GM21528 (cell line): ENCODE measurements around the gene GJA5.

Experiments used
- ATAC-seq: cut with Tn5 transposase; IDR thresholded peaks from one replicate; pipeline ENCODE4 v1.9.1; 2021; ENCODE audit warnings: mild to moderate bottlenecking, moderate library complexity; ENCODE audit not compliant: unreplicated experiment, low FRiP score

GJA5 gene

DNA sequence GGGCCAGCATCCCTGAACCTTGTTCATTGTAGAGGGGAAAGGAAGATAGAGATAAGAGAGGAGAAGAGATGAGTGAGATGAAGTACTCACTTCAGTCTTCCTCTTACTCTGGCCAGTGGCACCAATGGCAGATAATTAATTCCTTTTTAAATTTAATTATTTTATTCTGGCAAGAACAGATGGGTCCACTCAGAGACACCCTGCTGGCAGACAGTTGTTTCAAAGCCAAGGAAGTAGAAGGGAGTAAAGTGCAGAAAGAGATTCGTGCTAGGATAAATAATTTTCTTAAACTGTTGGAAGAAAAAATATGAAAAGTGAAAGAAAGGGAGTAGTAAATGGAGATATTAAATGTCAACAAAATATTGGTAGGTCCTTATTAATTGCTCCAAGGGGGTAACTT lies 7.7 kb upstream of the GJA5 start:
- ATAC-seq: no peak

DNA sequence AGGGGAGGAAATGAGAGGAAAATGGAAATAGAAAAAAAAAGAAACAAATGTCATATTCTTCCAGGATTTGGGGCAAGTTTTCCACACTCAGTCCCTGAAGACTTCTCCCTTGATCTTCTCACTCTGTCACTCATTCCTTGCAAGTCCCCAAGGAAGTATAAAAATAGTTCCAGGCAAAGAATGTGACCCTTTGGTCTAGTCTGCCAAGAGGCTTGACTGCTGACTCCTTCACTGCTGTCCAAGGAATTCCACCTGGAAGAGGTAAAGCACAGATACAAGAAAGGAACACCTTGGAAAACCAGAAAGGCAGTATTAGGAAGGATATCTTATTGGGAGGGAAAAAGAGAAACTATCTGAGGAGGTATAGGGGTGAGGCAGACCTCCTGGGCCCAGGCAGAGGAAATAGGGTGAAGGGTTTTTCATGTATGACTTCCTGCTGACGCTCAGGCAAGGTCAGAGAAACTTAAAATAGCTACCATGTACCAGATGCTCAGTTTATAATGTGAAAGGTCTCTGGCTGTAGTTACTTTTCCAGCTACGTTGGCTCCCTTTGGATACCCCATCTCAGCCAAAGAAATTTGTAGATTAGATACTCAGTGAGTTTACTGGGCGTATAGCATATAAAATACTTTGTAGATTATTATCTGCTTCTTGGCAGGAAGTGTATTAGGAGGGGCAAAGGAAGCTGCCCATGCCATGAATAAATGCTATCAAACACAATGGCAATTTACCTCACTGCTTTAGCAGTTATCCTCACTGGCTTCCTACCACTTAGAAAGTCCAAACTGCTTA lies 2.0 kb upstream of the GJA5 start:
- no peak for ATAC-seq

DNA sequence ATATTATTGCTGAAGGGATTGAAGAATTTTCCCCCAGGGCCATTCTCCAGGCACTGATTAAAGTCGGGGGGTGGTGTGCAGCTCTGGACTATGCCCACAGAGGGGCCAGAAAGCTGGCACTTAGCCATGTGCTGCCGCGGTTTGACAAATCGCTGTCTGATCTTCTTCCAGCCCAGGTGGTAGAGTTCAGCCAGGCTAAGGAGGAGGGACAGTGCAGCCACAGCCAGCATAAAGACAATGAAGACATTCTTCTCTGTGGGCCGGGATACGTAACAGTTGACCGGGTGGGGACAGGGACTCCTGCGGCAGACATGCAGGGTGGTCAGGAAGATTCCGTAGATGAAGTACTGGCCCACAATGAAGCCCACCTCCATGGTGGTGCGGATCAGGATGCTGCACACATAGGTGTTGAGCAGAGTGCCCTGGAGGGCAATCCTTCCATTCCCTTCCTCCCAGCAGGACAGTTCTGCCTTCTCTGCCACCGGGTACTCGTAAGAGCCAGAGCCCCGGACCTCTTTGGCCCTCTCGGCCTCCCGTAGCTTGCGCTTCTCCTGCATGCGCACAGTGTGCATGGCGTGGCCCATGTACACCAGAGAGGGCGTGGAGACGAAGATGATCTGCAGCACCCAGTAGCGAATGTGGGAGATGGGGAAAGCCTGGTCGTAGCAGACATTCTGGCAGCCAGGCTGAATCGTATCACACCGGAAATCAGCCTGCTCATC lies 1.9 kb downstream of the GJA5 start:
- ATAC-seq: no peak

DNA sequence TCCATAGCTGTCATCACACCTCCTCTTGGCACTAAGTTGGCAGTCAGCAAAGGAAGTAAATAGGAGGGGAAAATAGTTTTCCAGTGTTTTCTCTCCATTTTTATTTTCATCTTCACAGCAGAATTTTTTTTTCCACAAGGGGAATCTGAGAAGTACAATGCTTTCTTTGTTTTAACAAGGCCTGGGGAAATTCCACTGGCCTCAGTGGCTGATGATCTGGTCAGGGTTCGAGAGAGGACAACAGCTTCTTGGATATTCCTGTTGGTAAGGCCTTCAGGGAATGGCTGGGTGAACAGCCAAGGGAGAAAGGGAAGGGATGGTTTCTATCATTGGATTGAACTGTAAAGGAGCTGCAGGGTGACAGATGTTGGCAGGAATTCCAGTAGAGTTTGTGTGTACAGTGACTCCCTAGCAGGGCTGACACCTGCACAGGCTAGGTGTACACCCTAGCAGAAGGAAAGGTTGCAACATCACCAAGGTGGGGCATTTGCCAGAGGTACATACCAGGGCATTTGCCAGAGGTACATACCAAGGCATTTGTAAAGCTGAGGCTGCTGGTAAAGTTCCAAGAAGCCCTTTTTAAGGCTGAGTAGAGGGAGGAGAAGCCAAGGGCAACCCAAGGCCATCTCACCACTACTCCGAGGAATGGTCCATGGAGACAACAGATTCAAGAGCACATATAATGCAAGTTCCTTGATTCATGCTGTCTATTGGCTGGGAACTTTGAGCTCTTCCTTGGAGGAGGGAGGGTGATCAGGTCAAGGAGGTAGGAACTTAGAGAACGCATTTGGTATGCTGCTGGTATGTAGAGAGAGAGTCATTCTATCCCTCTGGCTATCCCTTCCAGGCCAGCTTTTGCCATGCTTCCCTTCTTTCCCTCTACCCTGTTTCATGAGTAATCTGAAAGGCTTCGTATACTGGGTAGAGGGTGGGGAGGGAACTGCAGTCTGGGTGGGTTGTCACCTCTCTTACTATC lies 3.1 kb downstream of the GJA5 start:
- ATAC-seq: no peak

DNA sequence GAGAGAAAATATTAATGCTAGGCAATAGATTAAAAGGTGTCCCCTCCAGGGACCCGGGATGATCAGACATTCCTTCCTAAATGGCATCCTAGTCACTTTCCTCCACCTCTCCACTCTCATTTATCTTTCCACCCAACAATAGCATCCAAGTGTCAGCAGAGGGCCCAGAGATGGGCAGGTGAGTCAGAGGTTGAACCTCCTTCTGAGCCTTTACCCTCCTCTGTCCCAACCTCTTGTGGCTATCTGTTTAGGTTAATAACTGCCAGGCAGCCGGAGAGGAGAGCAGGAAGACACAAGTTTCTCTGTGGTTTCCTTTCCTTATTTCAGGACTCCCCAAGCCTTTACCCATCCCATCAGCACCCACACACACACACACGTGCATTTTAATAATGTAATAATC lies 4.1 kb downstream of the GJA5 start:
- ATAC-seq: no peak

DNA sequence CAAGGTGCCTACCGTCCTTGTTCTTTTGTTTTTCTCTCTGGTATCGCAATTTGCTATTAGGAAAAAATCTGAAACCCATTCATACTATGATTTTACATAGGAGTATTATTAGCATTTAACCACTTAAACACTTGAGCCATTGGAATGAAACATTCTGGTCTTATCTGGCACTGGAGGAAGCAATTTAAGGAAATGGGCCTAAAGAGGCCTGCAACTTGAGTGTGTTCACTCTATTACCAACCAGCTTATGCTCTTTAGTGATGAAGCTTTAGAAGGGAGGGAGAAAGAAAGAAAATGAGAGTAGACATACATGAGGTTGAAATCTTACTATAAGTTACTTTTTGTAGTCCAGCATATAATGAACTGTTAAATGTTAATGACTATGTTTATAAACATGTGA lies 5.7 kb downstream of the GJA5 start:
- ATAC-seq: no peak

DNA sequence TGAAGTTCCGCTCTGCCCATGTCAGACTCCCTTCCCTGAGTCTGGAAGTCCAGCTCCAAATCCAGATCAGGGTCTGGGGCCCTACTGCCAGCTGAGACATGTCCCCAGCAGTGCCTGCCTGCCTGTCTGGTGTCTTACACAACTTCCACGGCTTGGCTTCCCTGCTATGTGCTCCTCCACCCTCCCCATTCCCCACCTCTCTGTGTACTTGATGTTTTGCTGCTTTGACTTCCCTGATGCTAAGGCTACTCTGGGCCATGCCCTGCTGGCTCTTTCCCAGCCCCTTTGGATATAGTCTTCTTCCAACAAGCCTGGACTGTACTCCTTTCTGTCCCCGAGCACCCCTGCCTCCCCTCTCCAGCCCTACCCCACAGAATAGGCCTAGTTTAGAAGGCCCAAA lies 7.3 kb downstream of the GJA5 start:
- ATAC-seq: no peak

DNA sequence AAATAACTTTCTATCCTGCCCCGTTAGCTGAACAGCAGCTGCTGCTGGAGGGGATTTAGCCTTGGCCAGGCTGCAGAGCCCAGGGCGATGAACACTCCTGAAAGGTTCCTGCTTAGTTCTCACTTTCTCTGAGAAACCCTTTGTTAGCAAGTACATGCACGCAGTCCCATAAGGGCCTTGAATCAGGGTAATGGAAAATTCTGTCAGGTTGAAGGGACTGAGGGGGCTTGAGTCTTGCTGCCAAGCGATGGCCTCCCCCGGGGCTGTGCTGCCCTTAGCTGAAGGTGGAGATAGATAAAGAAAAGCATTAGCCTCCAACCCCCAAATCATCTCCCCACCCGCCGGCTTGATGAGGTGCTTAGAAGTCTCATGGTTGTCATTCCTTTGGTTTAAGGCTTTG lies 7.9 kb downstream of the GJA5 start:
- ATAC-seq: no peak

DNA sequence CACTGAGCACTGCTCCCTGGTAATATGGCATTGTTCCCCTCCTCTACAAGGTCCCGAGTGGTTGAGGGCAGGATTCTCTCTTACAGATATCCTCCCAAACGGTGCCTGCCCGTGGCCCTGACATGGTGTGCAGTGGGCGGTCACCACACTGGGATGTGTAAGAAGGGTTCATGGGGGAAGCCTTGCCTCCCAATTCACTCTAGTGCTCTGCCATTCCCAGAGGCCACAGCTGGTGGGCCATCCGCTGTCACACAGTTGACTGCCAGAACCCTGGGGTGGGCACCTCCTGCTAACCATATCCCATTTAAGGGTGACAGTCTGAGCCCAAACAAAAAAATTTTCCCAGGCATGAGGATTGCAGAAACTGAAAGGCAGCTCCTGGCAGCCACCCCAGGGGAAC lies 9.1 kb downstream of the GJA5 start:
- ATAC-seq: no peak

DNA sequence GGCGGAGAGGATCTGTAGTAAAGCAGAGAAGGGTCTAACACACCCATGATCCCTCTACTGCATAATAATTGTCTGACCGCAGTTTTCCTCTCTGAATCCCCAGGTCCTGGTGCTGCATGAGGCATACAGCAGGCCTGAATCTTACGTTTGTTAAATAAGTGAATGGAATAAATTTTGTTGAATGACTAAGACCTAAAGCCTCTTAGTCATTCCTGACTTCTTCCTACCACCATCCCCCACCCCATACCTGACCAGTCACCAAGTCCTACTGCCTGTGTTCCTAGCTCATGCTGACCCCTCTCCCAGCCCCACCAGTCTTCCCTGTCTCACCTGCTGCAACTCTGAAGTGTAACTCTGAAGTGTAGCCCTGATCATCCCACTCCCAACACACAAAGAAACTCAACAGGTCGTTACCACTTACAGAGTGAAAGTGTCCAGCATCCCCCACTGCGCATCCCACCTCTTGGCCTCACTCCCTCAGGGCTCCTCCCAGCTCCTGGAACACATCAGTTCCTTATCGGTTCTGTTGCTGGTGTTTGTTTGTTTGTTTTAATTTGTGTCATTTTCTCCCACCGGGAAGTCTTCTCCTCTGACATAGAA lies 9.7 kb downstream of the GJA5 start:
- ATAC-seq: no peak

DNA sequence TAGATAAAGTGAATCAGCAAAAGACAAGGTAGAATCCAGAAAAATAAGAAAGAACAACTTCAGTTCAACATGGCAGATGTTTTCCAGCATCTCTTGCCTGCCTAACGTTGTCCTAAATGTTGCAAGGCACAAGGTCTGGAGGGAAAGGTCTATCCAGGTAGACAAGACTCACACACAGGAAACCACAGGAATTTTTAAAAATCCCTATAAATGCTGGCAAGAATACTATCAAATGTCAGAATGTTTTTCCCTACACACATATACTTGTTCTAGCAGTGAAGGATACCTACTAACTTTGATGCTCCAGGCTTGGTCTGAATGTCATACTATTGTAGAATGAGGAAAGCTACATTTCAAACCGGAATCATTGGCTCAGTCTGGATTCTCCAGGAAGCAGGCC lies 10.6 kb downstream of the GJA5 start:
- ATAC-seq: no peak

DNA sequence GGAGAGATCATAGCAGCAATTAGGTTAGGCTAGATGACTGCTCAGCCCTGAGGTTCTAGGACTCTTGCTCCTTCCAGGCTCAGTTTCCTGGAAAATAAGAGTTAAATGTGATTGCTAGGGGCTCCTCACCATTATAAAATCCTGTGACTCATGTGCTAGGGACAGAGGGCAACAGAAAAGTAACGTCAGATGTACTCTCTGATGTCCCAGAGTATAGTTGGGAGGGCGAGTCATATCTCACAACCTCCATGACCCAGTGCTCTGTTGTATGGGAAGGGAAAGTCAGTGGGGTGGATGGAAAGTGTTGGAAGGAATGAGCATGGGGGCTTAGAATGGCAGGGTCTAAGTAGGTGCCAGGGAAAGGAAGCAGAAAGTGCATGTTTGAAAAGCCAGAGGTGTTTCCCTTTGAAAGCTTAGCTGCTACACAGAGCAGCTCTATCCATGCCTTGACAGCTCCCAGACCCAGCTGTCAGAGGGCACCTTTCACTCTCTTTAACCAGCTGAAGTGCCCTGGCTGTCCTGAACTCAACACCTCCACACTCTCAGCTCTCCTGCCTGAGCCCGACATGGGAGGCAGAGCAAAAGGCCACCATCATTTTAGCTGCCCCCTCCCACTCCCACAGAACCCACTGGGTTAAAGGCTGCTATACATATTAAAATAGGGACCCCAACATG lies 11.6 kb downstream of the GJA5 start:
- no peak for ATAC-seq

DNA sequence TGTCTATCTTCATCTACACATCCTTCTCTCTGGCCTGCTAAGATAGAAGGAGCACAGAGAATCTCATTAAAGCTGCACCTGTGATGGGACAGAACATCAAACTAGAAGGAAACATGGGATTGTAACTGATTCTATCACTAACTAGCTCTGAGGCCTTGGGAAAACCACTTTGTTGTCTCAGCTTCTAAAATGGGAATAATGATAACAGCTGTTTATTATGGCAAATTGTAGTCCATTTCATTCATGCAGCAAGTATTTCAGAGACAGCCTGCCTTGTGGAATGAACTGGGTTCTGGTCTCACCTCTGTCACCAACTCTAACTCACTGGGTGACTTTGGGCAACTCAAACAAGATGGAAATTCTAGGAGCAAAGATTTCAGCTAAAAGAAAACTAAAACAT lies 12.4 kb downstream of the GJA5 start:
- ATAC-seq: no peak

DNA sequence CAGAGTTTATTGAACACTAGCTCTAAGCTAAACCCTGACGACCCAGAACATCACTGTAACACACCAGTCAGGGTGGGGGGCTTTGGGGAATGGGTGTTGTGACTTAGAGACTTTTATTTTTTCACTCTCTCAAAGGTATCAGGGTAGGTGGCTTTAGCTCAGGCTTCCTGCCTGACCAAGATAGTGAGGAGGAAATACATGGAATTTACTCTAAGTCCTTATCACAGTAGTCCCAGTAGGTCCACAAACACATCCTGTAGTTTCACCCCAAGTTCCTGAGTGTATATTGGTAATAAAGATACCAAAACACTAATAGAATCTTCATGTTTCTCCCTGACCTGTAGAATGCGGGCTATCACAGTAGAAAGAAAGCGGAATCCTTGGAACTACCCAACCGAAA lies 15.1 kb downstream of the GJA5 start:
- no peak for ATAC-seq

DNA sequence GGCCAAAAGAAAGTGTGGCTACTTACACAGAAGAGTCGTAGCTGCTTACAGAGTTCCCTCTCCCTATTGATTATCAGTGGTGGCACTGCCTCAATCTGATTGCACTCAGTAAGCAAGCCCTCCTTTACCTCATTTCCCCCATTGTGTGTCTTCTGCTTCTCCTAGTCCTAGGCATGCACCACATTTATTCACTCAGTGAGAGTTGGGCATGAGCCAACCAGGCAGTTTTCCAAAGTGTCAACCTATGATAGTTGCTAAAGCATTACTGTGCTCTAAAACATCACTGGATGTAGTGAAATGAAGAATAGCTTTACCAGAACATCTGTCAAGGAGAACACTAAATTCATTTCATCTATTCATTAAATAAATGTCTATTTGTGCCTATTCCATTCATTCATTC lies 19.3 kb downstream of the GJA5 start:
- ATAC-seq: no peak

DNA sequence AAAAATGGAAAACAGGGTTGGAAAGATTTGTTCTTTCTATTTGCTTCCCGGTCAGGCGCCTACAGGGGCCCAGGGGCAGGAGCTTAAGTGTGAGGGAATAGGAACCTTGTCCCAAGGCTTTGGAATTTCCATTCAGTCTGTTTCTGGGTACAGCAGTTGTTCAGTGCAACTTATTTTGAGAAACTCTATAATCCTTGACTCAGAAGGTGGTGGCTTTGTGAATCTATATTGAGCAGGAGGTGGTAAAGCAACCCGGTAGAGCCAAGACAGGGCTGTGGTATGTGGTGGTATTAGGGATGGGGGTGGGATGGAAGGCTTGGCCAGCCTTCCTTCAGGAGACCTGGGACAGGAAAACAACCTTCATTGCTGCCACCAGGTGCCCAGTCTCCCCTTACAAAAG lies 20.0 kb downstream of the GJA5 start:
- ATAC-seq: no peak

DNA sequence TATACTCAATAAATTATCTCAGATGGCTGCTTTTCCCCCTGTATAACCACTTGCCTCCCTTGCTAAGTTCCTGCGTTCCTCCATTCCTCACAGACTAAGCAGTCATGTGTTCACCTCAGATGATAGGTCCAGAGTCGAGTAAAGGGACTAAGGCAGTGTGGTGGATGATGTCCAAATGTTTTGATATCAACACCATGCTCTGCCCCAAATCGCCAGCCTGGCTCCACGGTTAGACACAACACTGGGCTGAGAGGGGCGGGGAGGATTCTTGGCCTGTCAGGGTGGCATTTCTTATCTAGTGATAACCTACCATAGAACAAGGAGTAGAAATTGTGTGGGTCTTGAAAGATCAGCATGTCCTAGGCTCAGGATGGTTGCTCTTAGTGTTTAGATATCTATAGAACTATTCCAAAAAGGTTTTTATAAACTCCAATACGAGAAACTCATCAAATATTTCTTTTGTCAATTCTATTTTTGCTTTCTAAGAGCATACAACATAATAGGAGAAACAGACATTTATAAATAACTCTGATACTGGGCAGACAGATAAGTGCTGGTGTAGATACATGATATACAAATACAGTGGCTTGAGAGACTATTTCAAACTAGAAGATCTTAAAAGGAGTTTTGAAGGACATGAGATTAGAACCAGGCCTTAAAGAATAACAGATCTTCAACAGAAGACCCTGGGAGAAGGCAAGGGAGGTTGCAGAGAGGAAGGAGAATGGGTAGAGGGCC lies 21.5 kb downstream of the GJA5 start:
- ATAC-seq: no peak

DNA sequence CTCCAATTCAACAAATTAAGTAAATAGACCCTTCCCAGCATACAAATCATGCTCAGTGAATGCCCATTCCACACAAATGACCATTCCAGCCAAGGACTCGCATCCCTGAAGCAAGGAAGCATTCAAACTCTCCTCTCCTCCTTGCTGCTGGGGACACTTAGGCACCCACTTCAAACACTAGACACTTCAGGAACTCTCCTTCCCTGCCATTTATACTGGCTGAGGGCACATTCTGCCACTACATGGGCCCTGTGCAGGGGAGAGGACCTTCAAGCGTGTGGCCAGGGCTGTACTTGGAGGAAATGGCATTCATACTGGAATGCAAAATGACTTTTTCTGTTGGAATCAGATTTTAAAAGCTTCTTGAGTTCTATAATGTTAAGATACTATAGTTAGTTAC lies 22.3 kb downstream of the GJA5 start:
- no peak for ATAC-seq

DNA sequence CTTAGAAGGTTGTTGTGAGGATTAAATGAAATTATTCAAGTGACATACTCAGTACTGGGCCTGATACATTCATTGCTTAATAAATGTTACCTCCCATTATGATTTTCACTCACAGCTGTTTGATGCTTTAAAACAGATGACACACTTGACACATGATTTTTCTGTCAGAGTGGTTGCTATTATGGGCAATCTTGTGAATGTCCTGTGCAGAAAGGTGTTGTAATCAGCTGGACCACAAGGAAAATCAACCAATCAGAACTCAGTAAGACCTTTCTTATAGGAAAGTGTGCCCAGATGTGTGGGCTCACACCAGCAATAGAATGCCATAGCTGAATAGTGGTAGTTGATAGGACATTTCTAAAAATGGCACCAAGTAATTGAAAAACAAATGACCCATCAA lies 23.5 kb downstream of the GJA5 start:
- ATAC-seq: no peak

DNA sequence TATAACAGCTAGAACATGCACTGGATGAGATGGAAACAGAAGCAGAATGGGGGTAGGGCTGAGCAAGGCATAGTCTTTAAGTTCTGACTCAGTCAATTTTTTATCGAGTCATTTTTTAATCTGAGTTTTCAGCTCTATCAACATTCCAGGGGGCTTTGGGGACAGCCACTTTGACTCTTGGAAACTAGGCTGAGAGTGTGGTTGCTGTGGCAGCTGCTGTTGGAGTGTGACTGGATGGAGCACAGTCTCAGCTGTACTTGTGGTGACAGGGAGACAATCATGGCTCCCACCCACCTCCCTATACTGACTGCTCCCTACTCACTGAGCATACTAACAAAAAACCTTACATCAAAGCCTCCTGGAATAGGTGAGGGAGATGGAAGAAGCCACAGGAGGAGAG lies 25.0 kb downstream of the GJA5 start:
- no peak for ATAC-seq
